Measurements from ENCODE around the gene FUT4.
A peak's percentile ranks its signal among the peaks of the same experiment; 100 is the strongest.
"Not testable (repeated sequence)": the region's sequence is repeated elsewhere in the genome, so short reads cannot be mapped to it uniquely, and the experiment has no call there.

The FUT4 gene, protein sequence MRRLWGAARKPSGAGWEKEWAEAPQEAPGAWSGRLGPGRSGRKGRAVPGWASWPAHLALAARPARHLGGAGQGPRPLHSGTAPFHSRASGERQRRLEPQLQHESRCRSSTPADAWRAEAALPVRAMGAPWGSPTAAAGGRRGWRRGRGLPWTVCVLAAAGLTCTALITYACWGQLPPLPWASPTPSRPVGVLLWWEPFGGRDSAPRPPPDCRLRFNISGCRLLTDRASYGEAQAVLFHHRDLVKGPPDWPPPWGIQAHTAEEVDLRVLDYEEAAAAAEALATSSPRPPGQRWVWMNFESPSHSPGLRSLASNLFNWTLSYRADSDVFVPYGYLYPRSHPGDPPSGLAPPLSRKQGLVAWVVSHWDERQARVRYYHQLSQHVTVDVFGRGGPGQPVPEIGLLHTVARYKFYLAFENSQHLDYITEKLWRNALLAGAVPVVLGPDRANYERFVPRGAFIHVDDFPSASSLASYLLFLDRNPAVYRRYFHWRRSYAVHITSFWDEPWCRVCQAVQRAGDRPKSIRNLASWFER

DNA sequence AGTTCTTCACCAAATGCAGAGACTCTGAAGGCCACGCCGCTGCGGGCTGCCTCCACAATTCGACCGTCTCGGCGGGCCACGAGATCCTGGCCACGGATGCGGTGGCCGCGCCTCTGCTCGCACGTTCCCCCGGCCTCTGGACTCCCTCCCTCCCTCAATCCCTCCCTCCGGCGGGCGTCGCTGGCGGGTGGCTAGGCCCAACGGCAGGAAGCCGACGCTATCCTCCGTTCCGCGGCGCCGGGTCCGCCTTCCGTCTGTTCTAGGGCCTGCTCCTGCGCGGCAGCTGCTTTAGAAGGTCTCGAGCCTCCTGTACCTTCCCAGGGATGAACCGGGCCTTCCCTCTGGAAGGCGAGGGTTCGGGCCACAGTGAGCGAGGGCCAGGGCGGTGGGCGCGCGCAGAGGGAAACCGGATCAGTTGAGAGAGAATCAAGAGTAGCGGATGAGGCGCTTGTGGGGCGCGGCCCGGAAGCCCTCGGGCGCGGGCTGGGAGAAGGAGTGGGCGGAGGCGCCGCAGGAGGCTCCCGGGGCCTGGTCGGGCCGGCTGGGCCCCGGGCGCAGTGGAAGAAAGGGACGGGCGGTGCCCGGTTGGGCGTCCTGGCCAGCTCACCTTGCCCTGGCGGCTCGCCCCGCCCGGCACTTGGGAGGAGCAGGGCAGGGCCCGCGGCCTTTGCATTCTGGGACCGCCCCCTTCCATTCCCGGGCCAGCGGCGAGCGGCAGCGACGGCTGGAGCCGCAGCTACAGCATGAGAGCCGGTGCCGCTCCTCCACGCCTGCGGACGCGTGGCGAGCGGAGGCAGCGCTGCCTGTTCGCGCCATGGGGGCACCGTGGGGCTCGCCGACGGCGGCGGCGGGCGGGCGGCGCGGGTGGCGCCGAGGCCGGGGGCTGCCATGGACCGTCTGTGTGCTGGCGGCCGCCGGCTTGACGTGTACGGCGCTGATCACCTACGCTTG is at the start of gene FUT4:
TSS of gene FUT4 (plus strand) at position 227 of the 951 bp plus-strand sequence. CDS start at position 440, 213 bp downstream.
- peak; percentile 85 for DNase-seq (ENCODE audit: low spot score)

DNA sequence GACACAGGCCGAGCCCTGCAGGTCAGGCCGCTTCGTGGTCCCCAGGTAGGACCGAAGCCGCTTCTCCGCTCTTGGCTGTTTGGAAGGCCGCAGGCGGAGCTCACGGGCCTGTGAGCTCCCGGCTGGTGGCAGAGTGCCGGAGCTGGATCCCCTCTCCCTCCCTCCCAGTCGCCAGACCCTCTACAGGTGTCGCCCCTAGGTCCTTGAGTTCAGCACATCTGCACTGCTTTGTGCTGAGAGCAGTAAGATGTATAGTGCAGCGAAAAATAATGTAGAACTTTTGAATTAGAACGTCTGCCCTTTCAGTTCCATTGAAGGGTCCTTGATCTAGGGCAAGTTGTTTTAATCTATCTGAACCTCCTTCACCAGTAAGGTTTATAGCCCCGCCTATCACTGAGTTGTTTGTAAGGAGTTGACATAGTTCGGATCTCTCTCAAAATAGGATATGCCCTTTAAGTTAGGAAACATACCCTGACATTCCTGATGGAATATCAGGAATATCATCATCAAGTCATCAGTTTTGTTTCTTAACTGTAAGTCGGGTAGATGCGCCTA is 49.5 kb upstream of the FUT4 start:
- no peak for DNase-seq (ENCODE audit: low spot score)

DNA sequence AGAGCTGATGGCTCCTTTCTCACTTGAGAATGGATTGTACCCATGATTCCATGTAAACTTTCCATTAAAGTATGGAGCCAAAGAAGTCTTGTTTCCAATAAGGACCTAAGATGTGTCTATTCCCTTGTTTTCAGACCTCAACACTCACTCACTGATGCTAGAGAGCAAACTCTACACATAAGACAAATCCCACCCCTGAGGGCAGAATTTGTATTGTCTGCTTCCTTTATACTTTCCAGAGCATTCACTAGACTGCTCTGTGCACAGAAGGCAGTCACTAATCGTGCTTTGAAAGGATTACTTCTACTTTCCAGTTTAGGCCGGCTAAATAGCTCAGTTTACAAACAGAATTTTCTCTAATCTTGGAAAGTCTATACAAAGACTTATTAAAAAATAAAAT is 43.5 kb upstream of the FUT4 start:
- DNase-seq (ENCODE audit: low spot score), result no peak

DNA sequence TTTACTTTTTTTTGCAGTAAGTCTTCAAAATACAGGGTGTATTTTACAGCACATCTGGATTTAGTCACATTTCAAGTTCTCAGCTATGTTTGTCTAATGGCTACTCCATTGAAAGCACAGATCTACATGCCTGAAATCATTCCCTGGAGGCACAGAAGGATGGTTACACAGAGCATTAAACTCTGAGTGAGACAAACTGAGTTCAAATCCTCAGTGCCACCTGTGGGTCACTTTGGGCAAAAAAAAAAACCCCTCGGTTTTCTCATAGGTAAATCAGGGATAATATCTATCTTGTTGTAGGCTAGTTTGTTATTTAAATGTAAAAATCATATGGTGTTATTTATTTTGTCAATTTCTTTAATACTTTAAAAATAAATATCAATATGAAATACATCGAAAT is 42.2 kb upstream of the FUT4 start:
- DNase-seq (ENCODE audit: low spot score), result no peak

DNA sequence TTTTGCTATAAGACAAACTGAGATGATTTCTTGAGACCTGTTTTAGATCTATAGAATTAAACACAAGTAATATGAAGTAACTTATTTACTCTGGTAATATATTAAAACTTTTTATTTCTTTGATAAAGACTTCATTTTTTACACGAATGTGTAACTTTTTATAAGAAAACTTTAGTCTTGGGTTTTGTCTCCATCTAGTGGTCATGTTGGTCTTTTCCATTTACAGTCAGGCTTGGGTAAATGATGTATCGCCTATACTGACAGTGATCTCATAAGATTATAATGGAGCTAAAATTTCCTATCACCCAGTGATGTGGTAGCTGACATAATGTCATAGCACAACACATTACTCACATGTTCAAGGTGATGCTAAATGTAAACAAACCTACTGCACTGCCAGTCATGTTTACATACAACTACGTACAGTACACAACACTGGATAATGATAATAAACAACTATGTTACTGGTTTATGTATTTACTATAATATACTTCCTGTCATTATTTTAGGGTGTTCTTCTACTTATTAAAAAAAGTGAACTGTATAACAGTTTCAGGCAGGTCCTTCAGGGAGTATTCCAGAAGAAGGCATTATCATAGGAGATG is 38.9 kb upstream of the FUT4 start:
- peak; percentile 43 for DNase-seq (ENCODE audit: low spot score)

DNA sequence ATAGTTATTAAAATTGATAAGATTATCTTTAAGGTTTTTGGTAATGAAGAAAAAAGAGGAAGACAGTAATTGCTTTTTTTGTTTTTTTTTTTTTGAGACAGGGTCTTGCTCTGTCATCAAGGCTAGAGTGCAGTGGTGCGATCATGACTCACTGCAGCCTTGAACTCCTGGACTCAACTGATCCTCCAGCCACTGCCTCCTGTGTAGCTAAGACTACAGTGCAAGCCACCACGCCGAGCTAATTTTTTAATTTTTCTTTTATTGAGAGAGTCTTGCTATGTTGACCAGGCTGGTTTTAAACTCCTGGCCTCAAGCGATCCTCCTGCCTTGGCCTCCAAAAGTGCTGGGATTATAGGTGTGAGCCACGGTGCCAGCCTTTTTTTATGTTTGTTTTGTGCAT is 37.2 kb upstream of the FUT4 start:
- DNase-seq (ENCODE audit: low spot score), result not testable (repeated sequence)

DNA sequence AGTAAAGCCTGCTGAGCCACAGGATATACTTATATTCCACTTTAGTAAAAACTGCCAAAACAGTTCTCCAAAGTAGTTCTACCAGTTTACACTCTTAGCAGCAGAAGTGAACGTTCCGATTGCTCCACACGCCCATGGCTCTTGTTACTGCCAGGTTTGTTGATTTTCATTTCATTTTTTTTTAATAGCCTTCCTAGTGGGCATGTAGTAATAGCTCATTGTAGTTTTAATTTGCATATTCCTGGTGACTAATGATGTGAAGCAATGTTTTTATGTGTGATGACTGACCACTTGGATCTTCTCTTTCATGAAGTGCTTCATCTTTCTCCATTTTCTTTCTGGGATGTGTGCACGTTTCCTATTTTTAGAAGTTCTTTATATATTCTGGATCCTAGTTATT is 36.2 kb upstream of the FUT4 start:
- DNase-seq (ENCODE audit: low spot score), result no peak

DNA sequence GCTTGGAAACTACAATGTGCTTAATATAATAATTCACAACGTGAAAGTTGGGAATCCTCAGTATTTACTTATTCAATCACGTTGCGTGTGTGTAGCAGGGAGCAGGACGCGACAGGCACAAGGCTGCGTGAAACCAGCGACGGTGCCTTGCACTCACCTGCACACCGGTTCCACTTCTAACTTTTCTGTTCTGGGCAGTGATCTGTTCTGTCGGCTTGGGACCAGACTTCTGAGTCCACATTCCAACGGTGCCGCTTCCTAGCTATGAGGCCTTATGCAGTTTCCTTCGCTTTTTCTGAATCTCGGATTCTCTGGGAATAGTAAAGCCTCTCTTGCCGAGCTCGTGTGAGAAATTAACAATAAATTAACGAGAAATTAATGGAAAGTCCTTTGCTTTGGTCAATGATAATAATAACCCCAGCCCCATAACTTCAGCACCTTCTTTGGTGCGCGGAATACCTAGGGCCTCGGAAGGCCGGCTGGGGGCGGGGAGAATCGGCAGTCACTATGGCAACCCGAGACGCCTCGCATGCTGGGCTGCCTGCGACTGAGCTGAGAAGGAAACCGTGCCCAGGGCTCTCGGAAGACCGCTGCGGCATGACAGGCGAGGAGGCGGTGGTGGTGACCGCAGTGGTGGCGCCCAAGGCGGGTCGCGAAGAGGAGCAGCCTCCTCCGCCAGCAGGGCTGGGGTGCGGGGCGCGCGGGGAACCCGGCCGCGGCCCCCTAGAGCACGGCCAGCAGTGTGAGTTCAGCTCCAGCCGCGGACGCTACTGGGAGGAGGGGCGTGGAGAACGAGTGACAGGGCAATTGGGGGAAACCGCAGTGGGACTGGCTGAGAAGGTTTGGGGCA is 31.6 kb upstream of the FUT4 start, which contains the start of gene C11orf97:
TSS of gene C11orf97 (plus strand) at position 530 of the 850 bp plus-strand sequence. CDS start at position 598, 68 bp downstream.
- DNase-seq (ENCODE audit: low spot score), result peak; percentile 73

DNA sequence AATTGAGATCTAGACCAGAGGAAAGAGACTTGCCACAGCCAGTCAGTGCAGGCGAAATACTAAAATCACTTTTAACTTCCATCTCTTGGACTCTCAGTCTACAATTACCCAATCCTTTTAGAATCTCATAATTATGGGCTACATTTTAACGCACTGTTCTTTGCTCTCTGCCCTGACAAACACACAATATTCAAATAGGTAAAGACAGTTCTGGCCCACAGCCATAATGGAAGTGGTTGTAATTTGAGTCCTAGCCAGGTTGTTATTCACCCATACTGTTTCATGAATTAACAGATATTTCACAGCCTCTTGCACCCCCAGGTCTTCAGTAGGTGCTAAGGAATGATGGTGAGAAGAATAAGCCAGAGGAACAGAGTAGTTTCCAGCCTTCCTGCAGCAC is 30.6 kb upstream of the FUT4 start:
- no peak for DNase-seq (ENCODE audit: low spot score)

DNA sequence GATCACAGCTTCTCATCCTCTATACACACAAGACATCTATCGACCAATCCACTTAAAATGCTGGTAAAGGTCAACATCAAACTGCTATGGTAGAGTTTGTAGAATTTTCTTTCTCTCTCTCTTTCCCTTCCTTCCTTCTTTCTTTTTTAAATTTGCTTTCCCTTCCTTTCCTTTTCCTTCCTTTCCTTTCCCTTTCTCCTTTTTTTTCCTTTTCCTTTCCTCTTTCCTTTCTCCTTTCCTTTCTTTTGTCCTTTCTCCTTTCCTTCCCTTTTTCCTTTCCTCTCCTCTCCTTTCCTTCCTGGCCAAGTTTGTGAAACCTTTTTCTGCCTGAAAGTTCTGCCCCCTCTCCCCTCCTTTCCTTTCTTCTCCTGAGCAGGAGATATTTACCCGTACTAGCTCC is 28.3 kb upstream of the FUT4 start:
- DNase-seq (ENCODE audit: low spot score), result no peak

DNA sequence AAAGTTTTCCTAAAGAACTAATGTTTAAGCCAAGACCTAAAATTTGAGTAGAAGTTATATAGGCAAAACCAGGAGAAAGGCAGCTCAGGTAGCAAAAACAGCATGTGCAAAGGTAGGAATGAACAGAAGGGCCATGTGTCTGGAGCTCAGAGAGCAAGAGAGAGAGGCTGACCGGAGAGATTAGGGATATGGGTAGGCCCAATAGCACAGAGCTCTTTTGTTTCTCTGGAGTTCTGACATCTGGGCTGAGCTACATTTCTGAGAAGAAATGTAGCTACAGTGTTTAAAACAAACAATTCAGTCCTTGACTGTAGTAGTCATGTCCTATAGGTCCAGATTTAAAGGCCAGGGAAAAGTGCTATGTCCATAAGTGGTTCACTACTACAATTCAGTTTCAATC is 27.0 kb upstream of the FUT4 start:
- DNase-seq (ENCODE audit: low spot score), result no peak

DNA sequence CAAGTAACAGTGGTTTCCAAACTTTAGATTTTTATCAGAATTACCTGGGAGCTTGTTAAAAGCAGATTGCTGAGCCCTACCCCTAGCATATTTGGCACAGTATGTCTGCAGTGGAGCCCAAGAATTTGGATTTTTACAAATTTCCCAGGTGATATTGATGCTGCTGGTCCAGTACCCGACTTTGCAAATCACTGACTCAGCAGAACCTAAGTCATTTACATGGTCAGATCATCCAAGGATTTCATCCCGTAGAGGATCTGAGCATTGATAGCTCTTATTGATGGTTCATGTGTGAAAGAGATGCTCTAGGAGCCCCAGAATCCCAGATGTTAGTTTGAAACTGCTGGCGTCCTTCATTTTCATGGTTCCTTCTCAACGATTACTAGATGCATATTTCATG is 25.4 kb upstream of the FUT4 start:
- DNase-seq (ENCODE audit: low spot score), result no peak

DNA sequence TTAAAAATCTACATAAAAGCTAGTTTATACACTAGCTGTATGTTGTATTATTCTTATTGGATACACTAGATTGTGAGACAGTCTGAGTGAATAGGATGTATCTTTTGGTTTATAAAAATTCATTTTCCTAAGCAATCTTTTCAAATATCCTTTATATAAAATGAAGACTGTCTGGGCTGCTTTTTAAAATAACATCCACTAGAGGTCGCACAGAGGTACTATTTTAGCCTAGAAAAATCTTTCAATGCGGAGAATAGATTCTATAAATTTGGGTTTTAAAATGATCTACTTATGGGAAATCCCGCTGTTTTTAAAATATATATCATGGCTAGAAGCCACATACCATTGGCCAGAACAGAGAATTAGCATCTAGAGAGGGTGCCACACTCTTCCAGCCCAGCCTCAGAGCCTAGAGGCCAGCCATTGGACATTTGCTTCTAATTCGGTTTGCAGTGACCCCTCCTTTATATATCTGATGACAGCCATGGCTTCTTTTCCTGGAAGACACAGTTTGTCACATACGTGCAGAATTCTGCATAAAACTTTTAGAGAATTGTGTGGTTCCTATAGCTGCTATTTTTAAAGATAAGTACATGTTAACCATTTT is 24.1 kb upstream of the FUT4 start:
- DNase-seq (ENCODE audit: low spot score), result no peak

DNA sequence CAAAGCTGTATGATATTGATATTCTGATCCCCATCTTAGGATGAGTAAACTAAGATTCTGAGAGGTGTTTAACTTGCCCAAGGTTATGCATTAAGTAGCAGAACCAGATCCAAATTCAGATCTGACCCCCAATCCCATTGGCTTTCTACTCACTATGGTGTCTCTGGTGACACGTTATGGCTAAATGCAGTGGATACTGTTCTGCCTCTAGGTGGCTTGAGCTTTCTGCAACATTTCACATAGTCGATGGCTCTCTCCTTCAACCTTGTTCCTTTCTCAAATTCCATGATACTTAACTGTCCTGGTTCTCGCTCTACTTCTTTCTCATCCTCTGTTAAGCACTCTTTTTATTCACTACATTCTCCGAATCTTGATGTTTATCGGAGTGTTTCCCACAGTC is 22.0 kb upstream of the FUT4 start:
- no peak for DNase-seq (ENCODE audit: low spot score)

DNA sequence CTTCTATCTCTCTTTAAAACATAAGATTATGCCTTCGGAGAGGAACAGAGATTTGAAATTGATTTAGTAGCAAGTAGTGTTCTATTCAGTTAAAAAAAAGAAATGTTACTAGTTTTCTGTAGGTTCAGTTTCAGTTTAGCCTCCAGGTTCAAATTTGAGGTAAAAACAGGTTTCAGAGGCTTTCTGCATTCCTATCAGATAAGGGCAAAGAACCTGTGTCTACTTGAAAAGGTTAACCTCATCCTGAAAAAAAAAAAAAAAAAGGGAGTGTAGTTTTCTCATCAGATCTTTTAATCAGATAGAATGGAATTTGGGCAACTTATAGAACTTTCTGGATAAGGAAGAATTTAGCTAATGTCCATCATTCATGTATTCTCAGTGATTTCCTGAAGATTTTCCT is 19.4 kb upstream of the FUT4 start:
- DNase-seq (ENCODE audit: low spot score), result no peak

DNA sequence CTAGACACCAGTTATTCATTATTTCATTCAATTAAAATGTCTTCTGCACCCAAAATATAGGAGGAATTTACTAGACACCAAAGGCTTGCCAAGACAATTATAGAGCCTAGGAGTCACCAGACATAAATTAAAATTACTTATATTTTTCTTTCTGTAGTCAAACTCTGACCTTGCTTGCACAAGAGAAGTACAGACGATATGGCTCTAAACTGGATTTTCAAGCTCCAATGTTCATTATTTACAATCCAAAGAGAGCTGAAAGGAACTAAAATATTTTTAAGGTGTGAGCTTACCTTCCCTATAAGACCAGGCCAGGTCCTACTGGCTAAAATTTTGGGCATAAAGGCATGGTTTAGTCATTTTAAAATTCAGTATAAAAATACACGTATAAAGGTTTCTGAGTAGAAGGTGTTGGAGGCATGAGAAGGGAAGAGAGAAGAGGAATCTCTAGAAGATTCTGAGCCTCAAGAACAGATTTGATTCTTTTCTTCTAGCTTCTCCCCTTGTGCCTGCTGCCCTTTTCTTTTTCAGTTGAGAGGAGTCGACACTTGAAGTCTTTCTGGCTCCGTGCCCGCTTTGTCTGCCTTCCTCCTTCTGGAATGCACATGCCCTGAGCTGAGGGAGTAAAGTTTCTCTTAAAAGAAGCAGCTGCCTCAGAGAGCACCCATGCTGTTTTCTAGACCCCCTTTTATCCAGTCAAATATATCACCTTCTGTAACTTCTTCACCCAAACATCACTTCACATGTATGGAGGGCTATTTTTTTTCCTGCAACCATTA is 18.0 kb upstream of the FUT4 start:
- peak; percentile 67 for DNase-seq (ENCODE audit: low spot score)

DNA sequence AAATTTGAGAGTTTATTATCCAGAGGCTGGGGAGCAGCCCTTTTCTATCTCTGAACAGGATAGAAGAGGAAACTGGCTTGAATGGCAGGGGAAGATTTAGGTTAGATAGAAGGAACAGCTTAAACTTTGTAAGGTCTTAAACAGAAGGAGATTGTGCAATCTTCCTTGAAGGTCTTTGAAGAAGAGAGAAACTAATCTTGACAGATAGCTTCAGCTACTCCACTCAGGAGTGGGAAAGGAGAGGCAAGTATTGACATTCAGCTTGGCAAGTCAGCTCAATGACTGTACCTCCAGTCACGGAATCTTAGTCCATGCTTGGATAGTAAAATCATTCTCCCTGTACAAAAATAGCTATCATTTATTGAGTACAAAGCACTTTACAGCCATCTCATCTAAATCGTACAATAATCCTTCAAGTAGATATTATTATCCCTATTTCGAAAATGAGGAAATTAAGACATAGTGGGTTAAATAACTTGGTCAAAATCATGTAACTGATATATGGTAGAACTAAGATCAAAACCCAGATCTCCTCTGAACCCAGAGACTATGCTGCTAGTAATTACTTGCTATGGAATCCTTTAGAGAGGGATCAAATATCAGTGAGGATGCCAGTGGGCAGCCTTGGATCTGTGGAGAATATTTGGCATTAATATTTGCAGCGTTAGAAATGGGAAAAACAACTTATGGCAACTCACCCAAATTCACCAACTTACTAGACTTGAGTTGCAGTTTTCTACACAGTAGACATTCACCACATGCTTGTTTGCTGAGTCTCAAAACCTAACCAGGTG is 16.9 kb upstream of the FUT4 start:
- no peak for DNase-seq (ENCODE audit: low spot score)

DNA sequence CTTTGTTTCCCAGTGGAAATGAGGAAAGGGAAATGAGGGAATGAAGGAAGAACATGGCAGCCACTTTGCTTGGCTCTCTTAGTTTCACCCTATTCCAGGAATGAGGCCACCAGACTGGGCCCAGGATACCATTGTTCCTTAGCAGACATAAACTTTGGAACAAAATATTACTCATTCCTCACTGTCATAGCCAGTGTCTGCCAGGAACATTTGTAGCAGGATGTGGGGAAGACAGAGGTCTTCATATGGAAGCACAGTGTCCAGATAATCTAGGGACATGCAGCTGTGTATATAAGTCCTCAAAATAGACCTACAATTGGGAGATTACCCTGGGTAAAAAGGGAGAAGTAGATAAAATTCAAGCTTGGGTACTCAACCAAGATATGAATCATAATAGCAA is 15.2 kb upstream of the FUT4 start:
- no peak for DNase-seq (ENCODE audit: low spot score)

DNA sequence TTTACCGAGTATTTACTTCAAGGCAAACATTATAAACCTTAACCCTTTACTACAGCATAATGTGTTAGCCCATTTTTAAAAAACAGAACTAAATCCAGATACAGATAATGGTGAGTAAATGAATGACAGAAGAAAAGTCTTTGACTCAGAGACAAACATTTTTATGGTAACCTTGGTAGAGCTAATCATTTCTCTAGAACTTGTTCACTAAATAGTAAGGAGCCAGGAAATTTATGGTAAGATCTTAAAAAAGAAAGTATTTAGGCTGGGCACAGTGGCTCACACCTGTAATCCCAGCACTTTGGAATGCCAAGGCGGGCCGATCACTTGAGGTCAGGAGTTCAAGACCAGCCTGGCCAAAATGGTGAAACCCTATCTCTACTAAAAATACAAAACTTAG is 11.5 kb upstream of the FUT4 start:
- DNase-seq (ENCODE audit: low spot score), result no peak

Data from Ammon's horn (tissue), 1 donor.